ENCODE results near the gene WLS.
"Not testable (repeated sequence)": the region's sequence is repeated elsewhere in the genome, so short reads cannot be mapped to it uniquely, and the experiment has no call there.

WLS gene

DNA sequence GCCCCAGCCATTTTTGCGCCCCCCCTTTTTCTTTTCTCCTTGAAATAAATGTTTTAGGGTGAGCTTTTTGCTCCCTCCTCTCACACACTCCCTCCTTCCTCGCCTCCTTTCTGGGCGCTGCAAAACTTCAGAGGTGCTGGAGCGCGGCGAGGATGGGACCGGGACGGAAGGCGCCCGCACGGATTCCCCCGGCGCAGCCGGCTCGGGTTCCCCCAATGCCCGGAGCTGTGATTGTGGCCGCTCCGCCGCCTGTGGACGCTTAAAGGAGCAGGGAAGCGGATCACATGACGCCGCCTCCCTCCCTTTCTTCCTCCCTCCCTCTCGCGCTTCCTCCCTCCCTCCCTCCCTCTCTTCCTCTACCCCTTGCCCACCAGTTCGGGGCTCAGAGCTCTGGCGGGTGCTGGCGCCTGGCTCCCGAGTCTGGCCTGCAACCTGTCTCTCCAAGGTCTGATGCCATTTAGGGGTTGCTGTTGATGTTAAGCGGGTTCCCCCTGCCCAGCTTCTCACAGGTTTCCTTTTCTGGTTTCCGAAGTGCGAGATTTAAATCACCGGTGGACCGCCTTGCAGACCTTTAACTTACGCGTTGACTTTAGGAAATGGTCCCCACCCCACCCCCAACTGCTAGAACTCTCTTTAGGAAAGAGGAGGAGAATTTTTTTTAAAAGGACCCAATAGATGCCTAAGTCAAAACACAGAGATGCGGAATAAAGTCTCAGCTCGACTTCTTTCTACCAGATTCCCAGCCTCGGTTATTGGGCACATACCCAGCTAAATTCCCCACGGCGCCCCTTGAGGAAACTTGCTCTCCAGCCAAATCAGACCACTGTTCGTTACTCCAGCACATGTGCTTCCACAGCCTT is at the start of gene WLS:
WLS (minus strand) TSS at position 235 of the 860 bp plus-strand sequence; CDS start at position 11, 224 bp downstream.
- DNase-seq (ENCODE audit: low spot score) = peak; percentile 73

DNA sequence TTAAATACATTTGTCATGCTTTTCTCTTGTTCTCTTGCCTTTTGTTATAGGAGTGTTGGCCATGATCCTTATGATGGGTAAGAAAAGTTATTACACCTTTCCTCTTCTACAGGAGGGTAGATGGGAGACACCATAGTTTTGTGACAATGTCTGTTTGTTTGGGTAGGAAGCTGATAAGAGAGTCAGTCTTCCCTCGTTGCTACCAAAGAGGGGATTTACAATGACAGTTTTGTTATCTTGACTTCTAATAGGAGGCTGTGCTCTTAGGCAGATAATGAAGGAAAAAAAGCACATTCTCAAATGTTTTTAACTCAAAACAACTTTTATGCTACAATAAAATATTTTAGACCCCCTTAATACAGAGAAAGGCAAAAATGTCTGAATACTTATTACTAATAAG is 48.0 kb upstream of the WLS start:
- no peak for DNase-seq (ENCODE audit: low spot score)

DNA sequence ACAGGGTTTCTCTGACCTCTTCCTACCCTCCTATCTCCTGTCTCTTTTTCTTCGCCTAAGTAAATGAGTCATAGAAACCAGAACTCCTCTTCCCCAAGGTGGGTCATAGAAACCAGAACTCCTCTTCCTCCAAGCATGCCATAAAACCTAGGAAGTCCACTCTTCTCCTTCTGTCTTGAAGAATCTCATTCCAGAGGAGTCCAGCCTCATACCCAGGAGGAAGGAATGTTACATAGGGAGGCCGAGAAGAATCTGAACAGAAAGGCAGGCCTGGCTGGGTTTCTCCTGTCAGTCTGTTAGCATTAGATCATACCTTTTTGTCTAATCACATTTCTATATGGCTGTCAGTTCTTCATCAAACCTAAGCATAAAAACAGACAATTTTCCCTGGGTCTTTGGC is 47.5 kb upstream of the WLS start:
- no peak for DNase-seq (ENCODE audit: low spot score)

DNA sequence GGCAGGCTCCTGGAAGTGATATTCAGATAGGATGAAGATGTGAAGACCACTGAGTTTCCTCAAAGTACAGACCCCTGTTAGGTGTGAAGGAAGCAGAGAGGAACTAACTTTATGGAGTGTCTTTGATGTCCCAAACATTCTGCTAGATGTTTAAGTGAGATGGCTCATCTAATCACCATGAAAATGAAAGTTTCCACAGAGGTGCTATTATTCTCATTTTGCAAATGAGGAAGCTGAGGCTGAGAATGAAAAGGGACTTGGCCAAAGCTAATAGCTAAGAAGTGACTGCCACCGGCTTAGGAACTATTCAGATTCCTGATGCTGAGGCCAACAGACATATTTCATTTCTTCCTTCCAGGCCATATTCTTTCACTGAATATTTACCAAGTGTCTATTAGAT is 45.9 kb upstream of the WLS start:
- no peak for DNase-seq (ENCODE audit: low spot score)

DNA sequence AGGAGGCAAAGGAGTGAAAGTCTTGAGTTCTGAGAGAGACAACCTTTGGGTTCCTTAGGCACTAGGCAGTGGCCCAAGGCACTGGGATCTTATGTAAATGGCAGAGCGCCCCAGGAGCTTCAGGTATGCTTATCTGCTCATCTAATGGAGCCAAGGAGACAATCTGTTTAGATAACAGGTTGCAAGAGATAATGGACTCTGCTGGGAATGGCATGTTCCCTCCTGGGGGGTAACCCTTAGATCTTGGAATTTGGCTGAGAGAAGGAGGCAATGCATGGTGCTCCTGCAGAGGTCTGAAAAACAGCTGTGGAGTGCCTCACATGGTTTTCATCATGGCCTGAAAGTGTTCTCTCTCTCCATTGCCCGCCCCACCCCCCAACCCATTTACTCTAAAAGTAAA is 44.1 kb upstream of the WLS start:
- no peak for DNase-seq (ENCODE audit: low spot score)

DNA sequence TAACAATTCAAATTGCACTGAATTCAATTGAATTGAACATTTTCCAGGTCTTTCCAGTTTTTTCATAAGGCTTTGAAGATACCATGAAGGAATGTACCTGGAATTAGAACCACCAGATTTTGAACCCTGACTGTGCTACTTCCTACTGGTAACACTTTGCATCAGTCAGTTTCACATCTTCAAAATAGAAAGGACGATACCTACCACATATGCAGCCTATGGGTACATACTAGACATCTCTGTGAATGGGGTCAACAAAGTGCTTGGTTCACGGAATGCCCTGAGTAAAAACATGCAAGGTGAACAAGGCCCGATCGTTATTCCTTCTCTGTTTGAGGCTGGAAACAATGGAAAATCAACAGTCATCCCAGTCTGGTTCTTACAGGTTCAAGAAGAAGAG is 41.2 kb upstream of the WLS start:
- DNase-seq (ENCODE audit: low spot score) = no peak

DNA sequence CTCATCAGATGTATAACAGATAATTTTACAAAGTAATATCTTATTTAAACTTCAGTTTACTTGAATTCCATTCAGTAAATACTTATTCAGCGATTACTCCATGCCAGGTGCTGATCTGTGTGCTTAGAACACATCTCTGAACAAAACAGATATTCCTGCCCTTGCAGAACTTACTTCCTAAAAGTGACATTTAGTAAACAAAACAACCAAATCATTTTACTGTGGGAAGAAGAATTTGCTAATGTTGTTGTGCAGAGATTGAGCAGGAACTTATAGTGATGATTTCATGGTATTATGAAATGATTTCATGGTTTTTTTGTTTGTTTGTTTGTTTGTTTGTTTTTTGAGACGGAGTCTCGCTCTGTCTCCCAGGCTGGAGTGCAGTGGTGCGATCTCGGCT is 39.3 kb upstream of the WLS start:
- DNase-seq (ENCODE audit: low spot score) = no peak

DNA sequence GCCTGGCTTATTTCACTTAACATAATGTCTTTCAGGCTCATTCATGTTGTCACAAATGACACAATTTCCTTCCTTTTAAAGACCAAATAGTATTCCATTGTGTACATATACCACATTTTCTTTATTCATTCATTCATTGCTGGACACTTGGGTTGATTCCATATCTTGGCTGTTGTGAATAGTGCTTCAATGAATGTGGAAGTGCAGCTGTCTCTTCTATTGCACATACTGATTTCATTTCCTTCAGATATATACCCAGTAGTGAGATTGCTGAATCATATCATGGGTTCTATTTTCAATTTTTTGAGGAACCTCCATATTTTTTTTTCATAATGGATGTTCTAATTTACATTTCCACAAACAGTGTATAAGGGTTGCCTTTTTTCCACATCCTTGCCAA is 38.6 kb upstream of the WLS start:
- no peak for DNase-seq (ENCODE audit: low spot score)

DNA sequence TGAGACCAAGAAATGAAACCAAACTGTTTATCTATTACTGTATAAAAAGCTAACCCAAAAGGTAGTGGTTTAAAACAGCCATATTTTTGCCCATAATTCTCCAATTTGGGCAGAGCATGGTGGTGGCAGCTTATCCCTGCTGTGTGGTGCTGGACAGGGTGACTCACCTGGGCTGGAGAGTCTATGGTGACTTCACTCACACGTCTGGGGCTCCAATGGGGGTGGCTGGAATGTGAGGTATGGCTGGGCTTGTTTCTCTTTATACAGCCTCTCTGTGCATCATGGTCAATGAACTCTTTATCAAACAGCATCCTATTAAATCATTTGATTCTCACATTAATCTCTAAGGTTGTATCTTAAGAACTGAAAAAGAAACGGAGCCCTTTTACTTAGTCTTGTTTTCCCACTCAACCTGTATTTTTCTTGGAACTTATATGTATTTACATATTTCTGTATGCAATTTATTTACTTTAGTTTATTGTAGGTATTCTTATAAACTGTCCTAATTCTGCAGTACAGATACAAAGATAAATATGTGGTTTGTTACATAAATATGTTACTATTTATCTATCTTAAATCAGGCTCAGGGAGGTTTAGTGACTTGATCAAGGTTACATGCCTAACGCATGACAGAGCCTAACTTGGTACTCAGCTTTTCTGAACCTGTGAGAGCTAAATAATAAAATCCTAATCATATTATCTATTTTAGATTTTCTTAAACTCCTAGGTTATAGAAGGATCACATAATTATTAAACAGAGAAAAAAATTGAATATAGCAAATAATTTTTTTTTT is 37.5 kb upstream of the WLS start:
- no peak for DNase-seq (ENCODE audit: low spot score)

DNA sequence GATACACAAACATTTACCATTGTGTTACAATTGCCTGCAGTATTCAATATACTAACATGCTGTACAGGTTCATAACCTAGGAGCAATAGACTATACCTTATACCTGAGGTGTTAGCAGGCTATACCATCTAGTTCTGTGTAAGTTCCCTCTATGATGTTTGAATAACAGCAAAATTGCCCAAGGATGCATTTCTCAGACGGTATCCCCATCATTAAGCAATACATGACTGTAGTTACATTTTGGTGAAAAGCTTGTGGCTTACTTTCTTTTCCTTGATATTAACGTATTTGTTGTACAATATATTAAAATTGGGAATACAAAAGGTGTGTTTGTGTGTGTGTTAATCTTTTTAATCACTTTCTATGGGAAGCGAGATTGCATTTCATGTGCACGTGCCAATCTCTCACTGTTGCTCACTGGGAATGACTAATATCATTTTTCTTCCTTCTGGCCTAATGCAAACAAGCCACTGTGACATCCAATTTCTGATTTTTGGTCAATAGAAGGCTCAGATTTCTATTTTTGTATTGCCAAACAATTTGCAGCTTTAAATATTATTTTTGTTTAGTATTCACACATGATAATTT is 36.7 kb upstream of the WLS start:
- DNase-seq (ENCODE audit: low spot score) = no peak

DNA sequence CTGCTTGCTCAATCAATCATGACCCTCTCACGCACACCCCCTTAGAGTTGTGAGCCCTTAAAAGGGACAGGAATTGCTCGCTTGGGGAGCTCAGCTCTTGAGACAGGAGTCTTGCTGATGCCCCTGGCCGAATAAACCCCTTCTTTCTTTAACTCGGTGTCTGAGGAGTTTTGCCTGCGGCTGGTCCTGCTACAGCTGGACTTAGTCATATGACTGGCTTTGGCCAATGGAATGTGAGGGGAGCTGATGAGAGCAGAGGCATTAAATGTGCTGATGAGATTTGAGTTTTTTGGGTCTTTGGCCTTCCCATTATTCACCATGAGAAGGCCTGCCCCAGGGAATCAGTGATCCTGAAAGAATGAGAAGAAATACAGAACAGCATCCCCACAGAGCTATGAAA is 24.5 kb upstream of the WLS start:
- DNase-seq (ENCODE audit: low spot score) = not testable (repeated sequence)

DNA sequence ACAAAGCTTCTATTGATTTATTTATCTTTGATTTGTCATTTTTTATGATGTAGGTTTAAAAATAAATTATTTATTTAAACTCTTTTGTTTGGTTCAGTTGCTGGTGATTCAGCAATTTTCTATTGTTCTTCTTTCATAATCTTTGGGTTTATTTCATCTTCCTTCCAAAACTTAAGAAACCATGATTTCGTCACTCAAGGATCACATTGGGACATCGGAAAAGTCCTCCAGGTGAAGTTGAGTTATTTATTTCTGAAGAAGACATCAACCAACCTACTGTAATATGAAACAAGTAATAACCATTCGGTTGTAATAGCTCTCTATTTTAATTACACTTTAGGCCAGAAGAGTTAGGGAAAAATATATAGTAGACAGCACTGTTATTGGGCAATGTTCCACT is 23.0 kb upstream of the WLS start:
- no peak for DNase-seq (ENCODE audit: low spot score)

DNA sequence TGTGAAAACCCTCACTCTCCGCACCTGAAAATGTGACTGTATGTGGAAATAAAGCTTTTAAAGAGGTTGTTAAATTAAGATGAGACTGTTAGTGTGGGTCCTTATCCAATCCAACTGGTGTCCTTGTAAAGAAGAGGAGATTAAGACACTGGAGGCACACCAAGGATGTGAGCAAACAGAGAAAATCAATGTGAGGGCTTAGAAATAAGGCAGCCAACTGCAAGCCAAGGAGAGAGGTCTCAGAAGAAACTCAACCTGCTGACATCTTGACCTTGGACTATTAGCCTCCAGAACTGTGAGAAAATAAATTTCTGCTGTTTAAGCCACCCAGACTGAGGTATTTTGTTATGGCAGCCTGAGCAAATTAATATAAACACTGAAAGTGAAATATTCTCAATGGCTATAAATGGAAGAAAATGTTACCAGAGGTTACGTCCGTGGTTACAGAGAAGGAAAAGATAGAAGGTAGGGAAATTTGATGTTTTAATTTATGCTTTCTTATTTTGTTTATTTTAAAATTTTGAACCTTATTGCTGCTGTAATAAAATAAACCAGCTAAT is 22.4 kb upstream of the WLS start:
- no peak for DNase-seq (ENCODE audit: low spot score)

DNA sequence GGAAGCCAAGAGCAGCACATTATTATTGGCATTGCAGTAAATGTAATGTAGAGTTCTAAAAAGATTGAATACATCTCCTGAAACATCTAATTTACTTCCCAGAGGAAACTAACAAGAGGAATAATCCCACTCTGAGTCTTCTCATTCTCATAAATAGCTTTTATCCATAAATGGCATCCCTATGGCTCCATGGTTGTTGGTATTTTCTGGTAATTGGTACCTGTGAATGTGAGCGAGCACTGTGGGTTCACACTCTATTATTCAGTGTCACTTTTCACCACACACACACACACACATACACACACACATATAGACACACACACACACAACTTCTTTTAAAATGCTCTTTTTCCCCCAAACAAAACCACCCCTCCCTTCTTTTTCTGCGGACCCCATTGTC is 4.7 kb upstream of the WLS start:
- no peak for DNase-seq (ENCODE audit: low spot score)

DNA sequence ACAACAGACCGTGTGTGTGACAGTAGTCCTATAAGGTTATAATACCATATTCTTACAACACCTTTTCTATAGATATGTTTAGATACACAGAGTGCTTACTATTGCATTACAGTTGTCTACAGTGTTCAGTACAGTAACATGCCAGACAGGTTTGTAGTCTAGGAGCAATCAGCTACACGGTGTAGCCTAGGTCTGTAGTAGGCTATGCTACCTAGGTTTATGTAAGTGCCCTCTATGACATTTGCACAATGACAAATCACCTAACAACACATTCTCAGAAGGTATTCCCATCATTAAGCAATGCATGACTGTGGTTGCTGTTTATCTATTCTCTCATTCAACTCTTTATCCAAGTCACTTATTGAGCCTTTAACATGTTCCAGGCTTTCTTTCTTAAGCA is 1.8 kb upstream of the WLS start:
- no peak for DNase-seq (ENCODE audit: low spot score)

DNA sequence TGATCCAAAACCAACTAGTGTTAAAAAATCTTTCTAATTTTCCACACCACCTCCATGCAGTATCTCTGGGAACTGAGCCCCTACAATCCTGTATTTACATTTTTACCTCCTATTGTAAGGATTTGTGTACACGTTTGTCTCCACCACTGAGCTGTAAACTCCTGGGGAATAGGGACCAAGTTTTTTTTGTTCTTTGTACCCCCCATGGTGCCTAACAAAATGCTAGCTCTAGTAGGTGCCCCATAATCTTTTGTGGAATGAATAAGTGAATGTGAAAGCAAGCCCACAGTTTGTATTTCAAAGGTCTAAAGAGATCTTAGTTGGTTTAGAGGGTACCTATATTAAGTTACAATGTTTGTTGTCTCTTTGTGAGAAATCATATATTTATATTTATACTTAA is 879 bp upstream of the WLS start:
- DNase-seq (ENCODE audit: low spot score) = no peak

DNA sequence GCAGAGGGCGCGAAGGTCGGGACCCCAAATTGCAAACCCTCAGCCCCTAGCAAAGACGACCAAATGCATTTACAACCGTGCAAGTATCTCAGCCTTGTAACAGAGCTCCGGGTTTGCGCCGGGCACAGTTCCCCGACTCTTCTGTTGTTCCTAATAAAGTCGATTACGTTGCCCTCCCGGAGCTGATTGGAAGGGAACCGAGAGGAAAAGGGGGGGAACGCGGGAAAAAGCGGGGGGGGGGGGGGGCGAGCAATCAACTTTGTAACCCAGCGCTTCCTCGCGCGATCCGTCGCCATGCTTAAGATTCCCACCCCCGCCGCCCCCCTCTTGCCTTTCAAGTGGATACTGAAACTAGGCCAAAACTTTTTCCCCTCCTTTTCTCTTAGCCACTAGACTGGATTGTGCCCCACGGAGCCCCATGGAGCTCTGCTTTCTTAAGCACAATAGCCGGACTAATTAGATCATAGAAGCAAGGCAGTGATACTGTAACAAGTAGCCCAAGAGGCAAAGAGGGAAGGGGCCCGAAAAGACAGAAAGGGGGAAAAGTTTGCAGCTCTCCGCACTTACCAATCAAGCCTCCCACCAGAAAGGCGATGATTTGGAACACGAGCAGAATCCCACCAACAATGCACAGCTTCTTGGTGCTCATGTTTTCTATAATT is 565 bp downstream of the WLS start:
- DNase-seq (ENCODE audit: low spot score) = peak; percentile 36

DNA sequence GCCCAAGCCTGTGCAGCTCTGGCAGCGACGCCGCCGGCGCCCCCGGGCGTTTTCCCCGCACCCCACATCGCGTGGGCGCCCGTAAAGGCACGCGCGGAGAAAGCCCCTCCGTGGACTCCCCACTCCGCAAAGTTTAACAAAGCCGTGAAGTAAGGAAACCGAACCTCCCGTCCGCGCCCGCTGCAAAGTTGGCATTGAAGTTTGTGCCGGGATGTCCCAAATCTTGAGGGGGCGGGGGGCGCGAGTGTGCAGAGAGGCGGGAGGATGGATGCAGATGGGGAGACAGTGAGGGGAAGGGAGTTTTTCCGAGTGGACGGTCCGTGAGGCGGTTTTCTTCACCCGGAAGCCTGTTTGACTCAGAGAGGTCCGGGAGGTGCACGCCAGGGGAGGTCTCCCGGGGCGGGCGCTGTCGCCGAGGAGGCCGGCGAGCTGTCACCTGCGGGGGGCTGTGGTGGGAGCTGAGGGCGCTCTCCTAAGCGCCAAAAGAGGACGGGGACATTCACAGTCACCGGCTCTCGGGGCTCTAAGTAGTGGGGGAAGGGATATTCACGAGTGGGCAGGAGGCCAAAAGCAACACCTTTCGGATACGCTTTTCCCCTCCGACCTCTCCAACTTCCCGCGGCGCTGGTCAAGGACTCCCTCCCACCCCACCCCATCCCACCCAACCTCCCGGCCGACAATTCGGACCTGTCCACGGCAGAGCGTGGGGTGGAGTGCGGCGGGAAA is 1.3 kb downstream of the WLS start:
- DNase-seq (ENCODE audit: low spot score) = no peak

DNA sequence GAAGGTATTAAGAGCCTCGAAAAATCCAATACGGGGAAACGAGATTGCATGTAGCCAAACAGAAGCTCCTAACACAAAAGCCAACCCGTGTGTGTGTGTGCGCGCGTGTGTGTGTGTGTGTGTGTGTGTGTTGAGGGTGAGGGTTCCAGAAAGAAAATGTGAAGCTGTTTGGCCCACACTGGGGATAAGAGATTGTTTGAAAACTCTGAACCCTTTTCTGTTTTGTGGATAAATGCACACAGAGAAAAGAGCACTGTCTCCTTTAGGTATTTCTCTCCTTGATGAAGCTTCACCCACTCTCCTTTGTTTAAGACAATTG is 1.9 kb downstream of the WLS start:
- no peak for DNase-seq (ENCODE audit: low spot score)

DNA sequence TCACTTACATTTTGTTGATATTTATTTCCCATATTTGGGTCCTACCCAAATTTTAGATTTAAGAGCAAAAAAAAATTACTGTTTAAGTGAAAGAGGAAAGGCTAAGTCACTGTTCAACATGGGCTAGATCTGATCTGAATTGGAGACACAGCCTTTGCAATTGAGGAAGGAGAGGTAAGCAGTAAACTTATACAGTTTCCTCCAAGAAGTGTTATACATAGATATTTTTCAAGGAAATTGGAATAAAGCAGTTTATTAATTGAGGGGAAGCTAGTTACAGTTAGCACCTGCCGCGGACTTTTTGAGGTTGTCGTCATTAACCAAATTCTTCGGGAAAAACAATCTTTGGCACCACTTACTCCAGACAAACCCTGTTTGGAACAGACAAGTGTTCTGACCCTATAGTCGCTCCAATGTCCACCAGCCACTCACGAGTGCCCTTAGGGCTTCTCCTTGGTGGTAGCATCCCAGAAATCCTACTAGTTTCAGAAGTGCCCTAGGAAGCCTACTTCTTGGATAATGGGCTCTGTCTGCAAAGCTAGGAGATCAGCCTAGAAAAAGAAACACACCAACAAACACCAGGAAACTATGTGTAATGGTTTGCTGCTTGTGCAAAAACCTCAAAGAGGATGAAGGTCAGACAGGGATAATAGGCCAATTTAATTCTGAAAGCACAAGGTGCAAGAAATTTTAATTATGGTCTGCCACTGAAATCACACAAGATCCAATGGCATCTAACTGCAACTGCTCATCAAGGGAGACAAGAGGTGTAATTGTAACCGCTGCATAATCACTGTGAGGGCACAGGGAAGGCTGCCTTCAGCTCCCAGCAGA is 2.5 kb downstream of the WLS start:
- no peak for DNase-seq (ENCODE audit: low spot score)

DNA sequence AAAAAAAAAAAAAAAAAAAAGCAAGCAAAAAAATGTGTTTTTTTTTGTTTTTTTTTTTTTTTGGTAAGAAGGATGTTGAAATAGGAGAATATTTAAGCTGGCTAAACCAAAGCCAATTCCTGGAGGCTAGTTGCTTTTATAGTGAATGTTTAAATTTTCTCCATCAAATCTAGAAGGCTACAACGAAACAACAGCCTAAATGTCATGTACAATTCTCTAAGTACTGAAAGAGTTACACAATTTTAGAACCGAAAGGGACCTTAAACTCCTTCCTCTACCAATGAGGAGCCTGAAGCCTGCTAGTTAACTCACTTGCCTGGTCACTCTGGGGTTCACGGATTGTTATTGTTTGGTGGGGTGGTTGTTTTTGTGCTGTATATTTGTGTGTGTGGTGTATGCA is 3.5 kb downstream of the WLS start:
- no peak for DNase-seq (ENCODE audit: low spot score)
